HCT116 (cell line): ENCODE data around the gene RGS17. TPM values are rescaled to one million over a fixed set of nuclear protein-coding genes. Genes with fewer than 3 reads are reported as not detected.

ENCODE experiments used
- ATAC-seq: fragments of 200-7000 bp; cut with Tn5 transposase; 2 replicates; pipeline ENCODE4 v1.9.1; 2020; ENCODE audit warnings: mild to moderate bottlenecking, moderate library complexity
- BruUV-seq: library from RNA; stranded (reverse); fragments of 400-500 nt; replicated peaks from 2 replicates; lab custom pipeline; 2021; lab: Mats Ljungman, UMichigan
- CTCF ChIA-PET: fragments of 300-600 bp; sonication (Branson Sonifier 250); formaldehyde crosslinking; loops from one replicate; lab custom pipeline; 2021; ENCODE audit warnings: antibody characterized with exemption; lab: Charles Lee
- POLR2A ChIA-PET: fragments of 300-600, 350-600 bp; sonication (Branson Sonifier 250); formaldehyde crosslinking; loops from one replicate; lab custom pipeline; 2021; ENCODE audit warnings: antibody characterized with exemption; lab: Charles Lee
- RAD21 ChIA-PET, 2 experiments: fragments of 300-600 bp; sonication (Branson Sonifier 250); formaldehyde crosslinking; loops; one replicate each; lab custom pipeline; 2023; ENCODE audit warnings: low total read pairs in 2 of 2; ENCODE audit not compliant: uncharacterized antibody in 2 of 2, unreplicated experiment in 2 of 2, low non-redundant PET in 1 of 2; lab: Charles Lee
- DNase-seq: peaks from one replicate; pipeline ENCODE4 v3.0.0-alpha.2; 2010; ENCODE audit warnings: low read depth, low spot score
- H2AFZ ChIP-seq: fragments of 200-600 bp; shearing (Covaris generic), sonication (generic); 2 replicates; pipeline ENCODE4 v1.6.1; 2017; ENCODE audit warnings: low read depth, mixed run types, mixed read lengths, antibody characterized with exemption, low read length; ENCODE audit not compliant: poor library complexity, severe bottlenecking
- H3K27ac ChIP-seq: 2 replicates; pipeline ENCODE4 v1.5.1; 2012; ENCODE audit warnings: low read depth, low read length
- H3K27me3 ChIP-seq: fragments of 200-600 bp; sonication (generic); 2 replicates; pipeline ENCODE4 v1.6.1; 2016; ENCODE audit warnings: mixed run types, low read length, mixed read lengths; ENCODE audit not compliant: insufficient read depth
- H3K36me3 ChIP-seq, 2 experiments: fragments of 200-500 bp in 1 of 2; fragments of 200-600 bp in 1 of 2; sonication (Bioruptor generic) in 1 of 2; sonication (generic) in 1 of 2; 2 replicates each; pipeline versions ENCODE4 v1.5.1 to v1.6.1; 2014 to 2016; ENCODE audit warnings: low read length in 2 of 2, inconsistent platforms in 1 of 2, mixed read lengths in 1 of 2, mixed run types in 1 of 2; ENCODE audit not compliant: insufficient read depth in 2 of 2, control insufficient read depth in 1 of 2
- H3K4me1 ChIP-seq, 2 experiments: fragments of 200-600 bp in 1 of 2; sonication (generic) in 1 of 2; 2 replicates each; pipeline versions ENCODE4 v1.5.1 to v1.6.1; 2012 to 2017; ENCODE audit warnings: low read length in 2 of 2, inconsistent platforms in 1 of 2, mild to moderate bottlenecking in 1 of 2, mixed read lengths in 1 of 2, mixed run types in 1 of 2, moderate library complexity in 1 of 2; ENCODE audit not compliant: insufficient read depth in 2 of 2, control insufficient read depth in 1 of 2
- H3K4me2 ChIP-seq: fragments of 200-600 bp; sonication (generic); 2 replicates; pipeline ENCODE4 v1.6.1; 2017; ENCODE audit warnings: mixed run types, low read length, mixed read lengths
- H3K4me3 ChIP-seq, 2 experiments: fragments of 200-600 bp in 1 of 2; sonication (generic) in 1 of 2; replicated peaks in 1 of 2; 2 replicates each; pipeline ENCODE4 v1.5.1; 2011 to 2016; ENCODE audit warnings: low read length in 2 of 2, control low read depth in 1 of 2, low read depth in 1 of 2, mild to moderate bottlenecking in 1 of 2, mixed read lengths in 1 of 2, mixed run types in 1 of 2
- H3K79me2 ChIP-seq: fragments of 200-600 bp; sonication (generic); 2 replicates; pipeline ENCODE4 v1.6.1; 2017; ENCODE audit warnings: mild to moderate bottlenecking, mixed run types, low read length, moderate library complexity, mixed read lengths; ENCODE audit not compliant: insufficient read depth
- H3K9ac ChIP-seq: fragments of 200-600 bp; sonication (generic); 2 replicates; pipeline ENCODE4 v1.6.1; 2016; ENCODE audit warnings: low read length, mixed read lengths
- H3K9me2 ChIP-seq: fragments of 200-600 bp; sonication (generic), shearing (Covaris generic); 2 replicates; pipeline ENCODE4 v1.6.1; 2017; ENCODE audit warnings: mixed run types, mild to moderate bottlenecking, moderate library complexity; ENCODE audit not compliant: insufficient read depth
- H3K9me3 ChIP-seq, 2 experiments: fragments of 200-500 bp in 1 of 2; fragments of 200-600 bp in 1 of 2; sonication (Bioruptor generic) in 1 of 2; sonication (generic) in 1 of 2; 2 replicates each; pipeline ENCODE4 v1.6.1; 2014 to 2017; ENCODE audit warnings: low read length in 2 of 2, mixed read lengths in 2 of 2, inconsistent platforms in 1 of 2, low read depth in 1 of 2, mild to moderate bottlenecking in 1 of 2, mixed run types in 1 of 2, moderate library complexity in 1 of 2; ENCODE audit not compliant: control insufficient read depth in 1 of 2, insufficient read depth in 1 of 2
- H4K20me1 ChIP-seq: fragments of 200-600 bp; sonication (generic), shearing (Covaris generic); 2 replicates; pipeline ENCODE4 v1.6.1; 2017; ENCODE audit warnings: mixed run types, mild to moderate bottlenecking, moderate library complexity; ENCODE audit not compliant: insufficient read depth
- ATF3 ChIP-seq: IDR thresholded peaks from 2 replicates; pipeline ENCODE4 v1.6.1; 2012
- CBX3 ChIP-seq: IDR thresholded peaks from 2 replicates; pipeline ENCODE4 v1.6.1; 2012; ENCODE audit warnings: low read depth
- CEBPB ChIP-seq: IDR thresholded peaks from 2 replicates; pipeline ENCODE4 v1.6.1; 2012; ENCODE audit warnings: low read depth
- EGR1 ChIP-seq: IDR thresholded peaks from 2 replicates; pipeline ENCODE4 v1.6.1; 2012; ENCODE audit warnings: low read depth
- ELF1 ChIP-seq: IDR thresholded peaks from 2 replicates; pipeline ENCODE4 v1.6.1; 2012; ENCODE audit warnings: low read depth, borderline replicate concordance
- EZH2 ChIP-seq: fragments of 200-600 bp; sonication (generic); IDR thresholded peaks from 2 replicates; pipeline ENCODE4 v1.6.1; 2017; ENCODE audit warnings: antibody characterized with exemption, mixed run types
- EZH2phosphoT487 ChIP-seq: fragments of 200-600 bp; IDR thresholded peaks from 2 replicates; pipeline ENCODE4 v1.6.1; 2018; ENCODE audit warnings: antibody characterized with exemption, borderline replicate concordance
- FOSL1 ChIP-seq: IDR thresholded peaks from 2 replicates; pipeline ENCODE4 v1.6.1; 2012; ENCODE audit warnings: low read depth
- JUND ChIP-seq: IDR thresholded peaks from 2 replicates; pipeline ENCODE4 v1.6.1; 2012
- RAD21 ChIP-seq: IDR thresholded peaks from 2 replicates; pipeline ENCODE4 v1.6.1; 2012; ENCODE audit warnings: low read depth, mild to moderate bottlenecking
- SIN3A ChIP-seq: IDR thresholded peaks from 2 replicates; pipeline ENCODE4 v1.6.1; 2012; ENCODE audit warnings: low read depth
- TCF7L2 ChIP-seq: IDR thresholded peaks from 2 replicates; pipeline ENCODE4 v1.7.0; 2011; ENCODE audit warnings: borderline replicate concordance, inconsistent platforms; ENCODE audit not compliant: insufficient read depth, insufficient read length; ENCODE audit errors: extremely low read depth
- YY1 ChIP-seq: IDR thresholded peaks from 2 replicates; pipeline ENCODE4 v1.6.1; 2011; ENCODE audit warnings: low read length, low read depth, moderate library complexity, mild to moderate bottlenecking; ENCODE audit not compliant: insufficient replicate concordance; ENCODE audit errors: extremely low read depth
- ZFX ChIP-seq: fragments of 450-650 bp; IDR thresholded peaks from 2 replicates; pipeline ENCODE4 v1.6.1; 2017
- intact Hi-C: fragments of 100-400 bp; cut with micrococcal nuclease; formaldehyde crosslinking; loops from 2 replicates; pipeline ENCODE4 v1.10.0; 2022
- total RNA-seq: library from RNA; stranded (reverse); gene quantifications from one replicate; pipeline ENCODE4 v1.2.1, GENCODE V29; 2021; ENCODE audit not compliant: unreplicated experiment
- TF ChIP-seq, protein P1 (sequence below): IDR thresholded peaks from 2 replicates; pipeline ENCODE4 v1.6.1; 2011; ENCODE audit warnings: mild to moderate bottlenecking, low read length, moderate library complexity; ENCODE audit not compliant: insufficient replicate concordance; ENCODE audit errors: extremely low read depth

RGS17 gene
- total RNA-seq, 1 experiment from 2014 or later = 3.9 TPM

- Histone ChIP-seq H2AFZ (no peak overlapping the region), H3K9ac (no peak overlapping the region), H4K20me1 (no peaks in the 10 kb centered on the region), H3K4me2 (no peak overlapping the region)
- ChIA-PET CTCF (no interaction called here), POLR2A (no interaction called here)
- TF ChIP-seq FOSL1 = no peak
- TF ChIP-seq, all 23 proteins: peak for 0
- no peaks in the 10 kb centered on the region for H3K36me3 ChIP-seq
- no peak overlapping the region for H3K4me3 ChIP-seq
- ATAC-seq = no peak
- no peaks in the 10 kb centered on the region for H3K9me3 ChIP-seq
- no peaks in the 10 kb centered on the region for H3K79me2 ChIP-seq
- intact Hi-C loops = no loop called here
- no peak overlapping the region for H3K27ac ChIP-seq
- RAD21 ChIA-PET = no interaction called here
- H3K4me1 ChIP-seq = no peaks in the 10 kb centered on the region
- no peaks in the 10 kb centered on the region for H3K27me3 ChIP-seq
- no TSS peak for BruUV-seq
- DNase-seq = no peak
- no peaks in the 10 kb centered on the region for H3K9me2 ChIP-seq
Observed at GRCh38 chr6:153048631-153049030, 82.5 kb downstream of the RGS17 start.

GRCh38 chr6:153047386-153047785 lies 83.7 kb downstream of the RGS17 start:
- ChIA-PET RAD21 (no interaction called here), POLR2A (no interaction called here), CTCF (no interaction called here)
- no TSS peak for BruUV-seq
- Histone ChIP-seq H3K27ac (no peak overlapping the region), H3K79me2 (no peaks in the 10 kb centered on the region), H3K36me3 (no peaks in the 10 kb centered on the region), H3K4me2 (no peak overlapping the region), H3K9me2 (no peaks in the 10 kb centered on the region), H3K27me3 (no peaks in the 10 kb centered on the region), H4K20me1 (no peaks in the 10 kb centered on the region), H3K9ac (no peak overlapping the region)
- ATAC-seq = no peak
- no peak for DNase-seq
- intact Hi-C loops = no loop called here
- TF ChIP-seq, protein P1, sequence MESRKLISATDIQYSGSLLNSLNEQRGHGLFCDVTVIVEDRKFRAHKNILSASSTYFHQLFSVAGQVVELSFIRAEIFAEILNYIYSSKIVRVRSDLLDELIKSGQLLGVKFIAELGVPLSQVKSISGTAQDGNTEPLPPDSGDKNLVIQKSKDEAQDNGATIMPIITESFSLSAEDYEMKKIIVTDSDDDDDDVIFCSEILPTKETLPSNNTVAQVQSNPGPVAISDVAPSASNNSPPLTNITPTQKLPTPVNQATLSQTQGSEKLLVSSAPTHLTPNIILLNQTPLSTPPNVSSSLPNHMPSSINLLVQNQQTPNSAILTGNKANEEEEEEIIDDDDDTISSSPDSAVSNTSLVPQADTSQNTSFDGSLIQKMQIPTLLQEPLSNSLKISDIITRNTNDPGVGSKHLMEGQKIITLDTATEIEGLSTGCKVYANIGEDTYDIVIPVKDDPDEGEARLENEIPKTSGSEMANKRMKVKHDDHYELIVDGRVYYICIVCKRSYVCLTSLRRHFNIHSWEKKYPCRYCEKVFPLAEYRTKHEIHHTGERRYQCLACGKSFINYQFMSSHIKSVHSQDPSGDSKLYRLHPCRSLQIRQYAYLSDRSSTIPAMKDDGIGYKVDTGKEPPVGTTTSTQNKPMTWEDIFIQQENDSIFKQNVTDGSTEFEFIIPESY = no peak
- no peak for TF ChIP-seq EGR1
- no peak for TF ChIP-seq RAD21
- no peak for TF ChIP-seq CBX3
- no peak for TF ChIP-seq ATF3
- no peak for TF ChIP-seq EZH2
- no peak for TF ChIP-seq SIN3A
- TF ChIP-seq EZH2phosphoT487 = no peak
- no peak for TF ChIP-seq ZFX
- TF ChIP-seq ELF1 = no peak
- no peak for TF ChIP-seq YY1
- no peak for TF ChIP-seq TCF7L2
- no peak for TF ChIP-seq CEBPB
- TF ChIP-seq JUND = no peak
- TF ChIP-seq, all 23 proteins: peak for 0
- no peak overlapping the region for H3K4me3 ChIP-seq
- no peaks in the 10 kb centered on the region for H3K9me3 ChIP-seq
- no peaks in the 10 kb centered on the region for H3K4me1 ChIP-seq
- H2AFZ ChIP-seq = no peak overlapping the region
